ENCODE measurements around the gene SEC14L5. TPM values are rescaled to one million over a fixed set of nuclear protein-coding genes. Genes with fewer than 3 reads are reported as not detected.

Gene SEC14L5
- total RNA-seq, 1 experiment from 2014 or later: 0.27 TPM

GRCh38 chr16:5000573-5001001 lies 42.5 kb downstream of the SEC14L5 start:
- no peak overlapping the region for H3K27ac ChIP-seq (ENCODE audit: low read depth, low read length)
- intact Hi-C loops (cut with micrococcal nuclease): no loop called here
- DNase-seq (ENCODE audit: low read depth, low spot score): no peak
- RAD21 ChIA-PET (ENCODE audit: low non-redundant PET in 1 of 2, low total read pairs in 2 of 2, uncharacterized antibody in 2 of 2, unreplicated experiment in 2 of 2): no interaction called here
- H4K20me1 ChIP-seq (ENCODE audit: insufficient read depth): no peaks in the 10 kb centered on the region
- TF ChIP-seq REST (IDR thresholded peaks at IDR 0.05; ENCODE audit: low read depth) (no peak), JUND (IDR thresholded peaks at IDR 0.05) (no peak), CEBPB (IDR thresholded peaks at IDR 0.05; ENCODE audit: low read depth) (no peak), CBX3 (IDR thresholded peaks at IDR 0.05; ENCODE audit: low read depth) (no peak), POLR2A (IDR thresholded peaks at IDR 0.05; ENCODE audit: borderline replicate concordance, extremely low read depth, insufficient read depth, insufficient read length) (no peak), RAD21 (IDR thresholded peaks at IDR 0.05; ENCODE audit: low read depth) (no peak), FOSL1 (IDR thresholded peaks at IDR 0.05; ENCODE audit: low read depth) (no peak)
- H3K79me2 ChIP-seq (ENCODE audit: insufficient read depth, low read length): no peaks in the 10 kb centered on the region
- peaks cover 5% of the 10 kb centered on the region; the same call in 1 of the 2 replicates for H3K27me3 ChIP-seq (ENCODE audit: insufficient read depth, low read length)
- POLR2A ChIA-PET: no interaction called here
- H2AFZ ChIP-seq (ENCODE audit: low read depth, low read length, poor library complexity, severe bottlenecking): no peak overlapping the region
- no peak overlapping the region for H3K9ac ChIP-seq (ENCODE audit: low read length)
- no peaks in the 10 kb centered on the region for H3K9me3 ChIP-seq (ENCODE audit: control insufficient read depth in 1 of 2, insufficient read depth in 1 of 2, low read depth in 1 of 2, low read length in 2 of 2)
- H3K9me2 ChIP-seq (ENCODE audit: insufficient read depth): no peaks in the 10 kb centered on the region
- H3K4me3 ChIP-seq (replicated peaks in 1 of 2; ENCODE audit: low read depth in 1 of 2, low read length in 2 of 2): no peak overlapping the region
- no peak overlapping the region for H3K4me2 ChIP-seq (ENCODE audit: low read length)
- no peak for ATAC-seq
- H3K4me1 ChIP-seq (ENCODE audit: control insufficient read depth in 1 of 2, insufficient read depth in 2 of 2, low read length in 2 of 2): no peaks in the 10 kb centered on the region
- no TSS peak for BruUV-seq (replicated peaks)
- H3K36me3 ChIP-seq (ENCODE audit: control insufficient read depth in 1 of 2, insufficient read depth in 2 of 2, low read length in 2 of 2): no peaks in the 10 kb centered on the region
- CTCF ChIA-PET: no interaction called here

- CTCF ChIA-PET: no interaction called here
- no peak overlapping the region for H3K4me2 ChIP-seq (ENCODE audit: low read length)
- DNase-seq (ENCODE audit: low read depth, low spot score): no peak
- no peak overlapping the region for H3K4me3 ChIP-seq (replicated peaks in 1 of 2; ENCODE audit: low read depth in 1 of 2, low read length in 2 of 2)
- POLR2A ChIA-PET: no interaction called here
- H4K20me1 ChIP-seq (ENCODE audit: insufficient read depth): no peaks in the 10 kb centered on the region
- H3K9ac ChIP-seq (ENCODE audit: low read length): no peak overlapping the region
- no peaks in the 10 kb centered on the region for H3K36me3 ChIP-seq (ENCODE audit: control insufficient read depth in 1 of 2, insufficient read depth in 2 of 2, low read length in 2 of 2)
- no peak overlapping the region for H3K27ac ChIP-seq (ENCODE audit: low read depth, low read length)
- BruUV-seq (replicated peaks): no TSS peak
- RAD21 ChIA-PET (ENCODE audit: low non-redundant PET in 1 of 2, low total read pairs in 2 of 2, uncharacterized antibody in 2 of 2, unreplicated experiment in 2 of 2): no interaction called here
- H3K79me2 ChIP-seq (ENCODE audit: insufficient read depth, low read length): no peaks in the 10 kb centered on the region
- H2AFZ ChIP-seq (ENCODE audit: low read depth, low read length, poor library complexity, severe bottlenecking): no peak overlapping the region
- no peaks in the 10 kb centered on the region for H3K4me1 ChIP-seq (ENCODE audit: control insufficient read depth in 1 of 2, insufficient read depth in 2 of 2, low read length in 2 of 2)
- no peaks in the 10 kb centered on the region for H3K9me3 ChIP-seq (ENCODE audit: control insufficient read depth in 1 of 2, insufficient read depth in 1 of 2, low read depth in 1 of 2, low read length in 2 of 2)
- no peak for ATAC-seq
- peaks cover 5% of the 10 kb centered on the region; the same call in 1 of the 2 replicates for H3K27me3 ChIP-seq (ENCODE audit: insufficient read depth, low read length)
- intact Hi-C loops (cut with micrococcal nuclease): no loop called here
- H3K9me2 ChIP-seq (ENCODE audit: insufficient read depth): no peaks in the 10 kb centered on the region
- TF ChIP-seq POLR2A (IDR thresholded peaks at IDR 0.05; ENCODE audit: borderline replicate concordance, extremely low read depth, insufficient read depth, insufficient read length): no peak
- TF ChIP-seq SIN3A (IDR thresholded peaks at IDR 0.05; ENCODE audit: low read depth): no peak
- no peak for TF ChIP-seq ZNF274 (IDR thresholded peaks at IDR 0.05; ENCODE audit: low read depth, low read length)
- TF ChIP-seq CTCF (IDR thresholded peaks at IDR 0.05 in 2 of 3, conservative IDR thresholded peaks at IDR 0.05 in 1 of 3; ENCODE audit: borderline replicate concordance in 1 of 3, insufficient read depth in 1 of 3, low read depth in 2 of 3, low read length in 2 of 3): no peak
- TF ChIP-seq, protein P1, sequence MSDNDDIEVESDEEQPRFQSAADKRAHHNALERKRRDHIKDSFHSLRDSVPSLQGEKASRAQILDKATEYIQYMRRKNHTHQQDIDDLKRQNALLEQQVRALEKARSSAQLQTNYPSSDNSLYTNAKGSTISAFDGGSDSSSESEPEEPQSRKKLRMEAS (IDR thresholded peaks at IDR 0.05): no peak
- no peak for TF ChIP-seq POLR2AphosphoS5 (IDR thresholded peaks at IDR 0.05; ENCODE audit: low read depth, low read length)
- no peak for TF ChIP-seq EZH2phosphoT487 (IDR thresholded peaks at IDR 0.05; ENCODE audit: borderline replicate concordance)
Observed at GRCh38 chr16:5001571-5001970, 43.4 kb downstream of the SEC14L5 start.
